ENCODE data around the gene MOB3A. TPM values are rescaled to one million over a fixed set of nuclear protein-coding genes. Genes with fewer than 3 reads are reported as not detected.

The MOB3A gene
- total and polyA plus RNA-seq, 10 of the 15 experiments (the other 5 are each of a cell fraction or from before 2014, with no cell fraction given), result 7.5 to 229 (median 79.4) TPM

DNA sequence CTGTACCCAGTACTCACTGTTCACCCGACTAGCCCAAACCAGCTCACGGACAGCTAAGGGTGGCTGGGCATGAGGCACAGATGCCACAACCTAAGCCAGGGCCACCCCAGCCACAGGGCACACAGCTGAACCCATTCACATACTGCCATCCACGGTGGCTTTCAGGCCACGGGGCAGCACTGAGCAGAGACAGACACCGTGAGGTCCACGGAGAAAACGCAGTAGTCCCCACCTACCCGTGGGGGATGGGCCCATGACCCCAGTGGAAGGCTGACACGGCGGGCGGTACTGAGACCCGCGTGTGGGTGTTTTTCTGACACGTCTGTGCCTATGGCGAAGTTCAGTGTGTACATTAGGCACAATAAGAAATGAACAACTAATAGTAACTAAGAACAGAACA, 26.1 kb upstream of the MOB3A start:
- no peak overlapping the region for H3K4me3 ChIP-seq
- H3K4me1 ChIP-seq (ENCODE audit: control insufficient read depth, insufficient read depth, low read length), result no peaks in the 10 kb centered on the region
- H2AFZ ChIP-seq (ENCODE audit: control insufficient read depth, low read depth, low read length), result no peak overlapping the region
- 91% methylated on average over 15 of the region's 15 CpGs for WGBS (ENCODE audit: insufficient coverage, insufficient replicate concordance, low lambda C conversion rate, missing lambda C conversion rate)
- TF ChIP-seq RB1 (IDR thresholded peaks at IDR 0.05; ENCODE audit: borderline replicate concordance) (no peak), SREBF1 (IDR thresholded peaks at IDR 0.05; ENCODE audit: low read length) (no peak), HCFC1 (IDR thresholded peaks at IDR 0.05; ENCODE audit: low read length) (no peak), SMAD1 (IDR thresholded peaks at IDR 0.05; ENCODE audit: low read depth, partially characterized antibody) (no peak)
- TF ChIP-seq, protein P1, sequence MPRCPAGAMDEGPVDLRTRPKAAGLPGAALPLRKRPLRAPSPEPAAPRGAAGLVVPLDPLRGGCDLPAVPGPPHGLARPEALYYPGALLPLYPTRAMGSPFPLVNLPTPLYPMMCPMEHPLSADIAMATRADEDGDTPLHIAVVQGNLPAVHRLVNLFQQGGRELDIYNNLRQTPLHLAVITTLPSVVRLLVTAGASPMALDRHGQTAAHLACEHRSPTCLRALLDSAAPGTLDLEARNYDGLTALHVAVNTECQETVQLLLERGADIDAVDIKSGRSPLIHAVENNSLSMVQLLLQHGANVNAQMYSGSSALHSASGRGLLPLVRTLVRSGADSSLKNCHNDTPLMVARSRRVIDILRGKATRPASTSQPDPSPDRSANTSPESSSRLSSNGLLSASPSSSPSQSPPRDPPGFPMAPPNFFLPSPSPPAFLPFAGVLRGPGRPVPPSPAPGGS (IDR thresholded peaks at IDR 0.05; ENCODE audit: borderline replicate concordance, insufficient read depth, low read depth, low read length, poor library complexity, severe bottlenecking), result no peak
- TF ChIP-seq, protein P2, sequence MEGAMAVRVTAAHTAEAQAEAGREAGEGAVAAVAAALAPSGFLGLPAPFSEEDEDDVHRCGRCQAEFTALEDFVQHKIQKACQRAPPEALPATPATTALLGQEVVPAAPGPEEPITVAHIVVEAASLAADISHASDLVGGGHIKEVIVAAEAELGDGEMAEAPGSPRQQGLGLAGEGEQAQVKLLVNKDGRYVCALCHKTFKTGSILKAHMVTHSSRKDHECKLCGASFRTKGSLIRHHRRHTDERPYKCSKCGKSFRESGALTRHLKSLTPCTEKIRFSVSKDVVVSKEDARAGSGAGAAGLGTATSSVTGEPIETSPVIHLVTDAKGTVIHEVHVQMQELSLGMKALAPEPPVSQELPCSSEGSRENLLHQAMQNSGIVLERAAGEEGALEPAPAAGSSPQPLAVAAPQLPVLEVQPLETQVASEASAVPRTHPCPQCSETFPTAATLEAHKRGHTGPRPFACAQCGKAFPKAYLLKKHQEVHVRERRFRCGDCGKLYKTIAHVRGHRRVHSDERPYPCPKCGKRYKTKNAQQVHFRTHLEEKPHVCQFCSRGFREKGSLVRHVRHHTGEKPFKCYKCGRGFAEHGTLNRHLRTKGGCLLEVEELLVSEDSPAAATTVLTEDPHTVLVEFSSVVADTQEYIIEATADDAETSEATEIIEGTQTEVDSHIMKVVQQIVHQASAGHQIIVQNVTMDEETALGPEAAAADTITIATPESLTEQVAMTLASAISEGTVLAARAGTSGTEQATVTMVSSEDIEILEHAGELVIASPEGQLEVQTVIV (IDR thresholded peaks at IDR 0.05; ENCODE audit: borderline replicate concordance, partially characterized antibody), result no peak
- TF ChIP-seq, protein P3, sequence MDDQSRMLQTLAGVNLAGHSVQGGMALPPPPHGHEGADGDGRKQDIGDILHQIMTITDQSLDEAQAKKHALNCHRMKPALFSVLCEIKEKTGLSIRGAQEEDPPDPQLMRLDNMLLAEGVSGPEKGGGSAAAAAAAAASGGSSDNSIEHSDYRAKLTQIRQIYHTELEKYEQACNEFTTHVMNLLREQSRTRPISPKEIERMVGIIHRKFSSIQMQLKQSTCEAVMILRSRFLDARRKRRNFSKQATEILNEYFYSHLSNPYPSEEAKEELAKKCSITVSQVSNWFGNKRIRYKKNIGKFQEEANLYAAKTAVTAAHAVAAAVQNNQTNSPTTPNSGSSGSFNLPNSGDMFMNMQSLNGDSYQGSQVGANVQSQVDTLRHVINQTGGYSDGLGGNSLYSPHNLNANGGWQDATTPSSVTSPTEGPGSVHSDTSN (IDR thresholded peaks at IDR 0.05; ENCODE audit: insufficient replicate concordance, low read depth, low read length), result no peak
- no peaks in the 10 kb centered on the region for H3K79me2 ChIP-seq (ENCODE audit: control insufficient read depth, insufficient read depth, low read length)
- peaks cover 6 to 50% of the 10 kb centered on the region in 2 experiments; a peak in 3 of 4 replicates for H3K36me3 ChIP-seq (ENCODE audit: control insufficient read depth in 2 of 2, insufficient read depth in 2 of 2, low read length in 1 of 2)
- no peak overlapping the region for H3K9ac ChIP-seq (ENCODE audit: control insufficient read depth, insufficient read depth, low read length)
- no peaks in the 10 kb centered on the region for H3K9me3 ChIP-seq (replicated peaks; ENCODE audit: control insufficient read depth, insufficient read depth, low read length)
- CTCF ChIA-PET, result interaction anchor here (1.4 kb wide), 1 partner anchor 104 kb away, joined by 3 read pairs; no protein-coding TSS in a partner anchor
- H3K27ac ChIP-seq (ENCODE audit: control insufficient read depth, insufficient read depth), result no peak overlapping the region
- FAIRE-seq (no peak), ATAC-seq (no peak), DNase-seq (ENCODE audit: low read depth, low spot score) (no peak)
- in situ Hi-C loops (cut with MboI) (no loop called here), intact Hi-C loops (cut with micrococcal nuclease; ENCODE audit: unreplicated experiment) (no loop called here)
- no TSS peak for BruUV-seq (replicated peaks)
- POLR2A ChIA-PET, result no interaction called here
- SMC1A ChIA-PET (ENCODE audit: uncharacterized antibody, unreplicated experiment), result no interaction called here
- no peak overlapping the region for H3K4me2 ChIP-seq (ENCODE audit: control insufficient read depth, insufficient read depth)
- H3K27me3 ChIP-seq (replicated peaks in 1 of 2; ENCODE audit: control insufficient read depth in 2 of 2, insufficient read depth in 2 of 2, low read length in 1 of 2), result no peaks in the 10 kb centered on the region
- RAD21 ChIA-PET (ENCODE audit: unreplicated experiment), result no interaction called here
- H4K20me1 ChIP-seq (ENCODE audit: control insufficient read depth, insufficient read depth), result no peaks in the 10 kb centered on the region

All from GM12878 (cell line).